Activated CD4-positive, CD25-positive, alpha-beta regulatory T cell (primary cell): Measurements from ENCODE around the gene PLXNA4.
"Not testable (repeated sequence)": the region's sequence is repeated elsewhere in the genome, so short reads cannot be mapped to it uniquely, and the experiment has no call there.

ENCODE experiments used
- DNase-seq, 4 experiments: peaks; one replicate each; lab custom pipeline; 2025; lab: John Stamatoyannopoulos, UW

Gene PLXNA4

DNA sequence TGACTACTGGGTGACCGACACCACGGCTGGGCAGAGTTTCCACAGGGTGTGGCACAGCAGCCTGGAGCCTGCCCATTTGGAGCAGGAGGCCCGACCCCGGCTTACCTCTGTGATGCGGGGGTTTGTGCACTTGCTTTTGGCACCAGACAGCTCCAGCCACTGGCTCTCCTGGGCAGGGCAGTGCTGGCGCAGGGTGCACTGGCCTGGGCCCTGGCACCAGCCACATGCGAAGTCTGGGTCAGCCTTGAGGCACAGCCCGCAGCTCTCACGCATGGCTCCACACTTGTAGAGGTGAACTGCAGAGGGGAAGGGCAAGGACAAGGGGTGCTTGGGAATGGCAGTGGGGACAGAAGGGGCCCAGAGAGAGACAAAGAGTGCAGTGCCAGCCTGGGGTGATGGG lies 373.7 kb downstream of the PLXNA4 start:
- DNase-seq, result no peak

DNA sequence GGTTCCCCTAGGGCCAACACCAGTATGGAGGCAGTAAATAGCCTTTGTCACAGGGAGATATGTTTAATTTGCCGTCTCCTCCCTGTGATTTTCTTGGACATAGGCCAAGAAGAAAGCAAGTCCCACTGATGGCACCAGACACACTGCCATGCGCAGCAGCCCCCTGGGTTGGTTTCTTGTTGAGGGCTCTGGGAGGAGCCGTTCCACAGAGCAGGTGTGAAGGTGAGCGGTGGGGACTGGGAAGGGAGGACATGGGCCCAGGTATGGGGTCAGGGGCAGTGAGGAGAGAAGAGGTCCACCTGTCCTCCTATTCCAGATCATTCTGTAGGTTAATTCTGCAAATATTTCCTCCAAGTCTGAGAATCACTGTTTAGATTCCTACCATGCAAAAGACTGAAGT lies 376.1 kb downstream of the PLXNA4 start:
- DNase-seq, result no peak

DNA sequence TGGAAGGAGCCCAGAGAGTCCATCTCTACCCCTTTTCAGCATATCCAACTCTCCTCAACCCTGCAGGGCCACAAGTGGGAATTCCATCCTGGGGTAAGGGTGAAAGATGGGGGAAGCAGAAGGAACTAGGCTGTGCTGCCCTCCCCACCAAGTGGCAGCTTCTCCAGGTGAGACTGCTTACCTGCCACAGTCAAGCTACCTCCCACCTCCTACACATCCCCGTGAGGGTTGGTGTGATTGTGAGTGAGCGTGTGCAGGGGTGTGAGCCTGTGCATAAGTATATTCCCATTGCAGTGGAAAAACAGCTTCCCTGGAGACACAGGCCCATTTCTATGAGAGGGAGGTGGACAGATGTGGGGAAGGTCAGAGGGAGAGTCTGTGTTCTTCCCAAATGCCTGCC lies 376.6 kb downstream of the PLXNA4 start:
- DNase-seq, result no peak

DNA sequence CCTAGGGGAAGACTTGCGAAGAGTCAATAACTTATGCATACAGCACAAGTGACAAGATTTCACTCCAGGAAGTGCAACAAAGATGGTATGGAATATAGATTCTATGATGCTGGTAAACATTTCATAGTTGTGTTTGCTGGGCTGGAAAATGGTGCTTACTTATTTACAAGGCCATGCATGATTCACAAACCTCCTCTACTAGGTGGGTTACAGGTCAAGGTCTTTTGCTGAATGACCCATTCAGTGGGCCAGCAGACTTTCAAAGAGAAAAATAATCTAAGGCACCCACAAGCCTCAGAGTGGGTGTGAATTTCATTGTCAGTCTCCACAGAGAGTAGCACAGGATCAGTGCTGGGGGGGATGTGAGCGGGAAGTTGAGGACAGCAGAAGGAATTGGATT lies 378.5 kb downstream of the PLXNA4 start:
- no peak for DNase-seq

DNA sequence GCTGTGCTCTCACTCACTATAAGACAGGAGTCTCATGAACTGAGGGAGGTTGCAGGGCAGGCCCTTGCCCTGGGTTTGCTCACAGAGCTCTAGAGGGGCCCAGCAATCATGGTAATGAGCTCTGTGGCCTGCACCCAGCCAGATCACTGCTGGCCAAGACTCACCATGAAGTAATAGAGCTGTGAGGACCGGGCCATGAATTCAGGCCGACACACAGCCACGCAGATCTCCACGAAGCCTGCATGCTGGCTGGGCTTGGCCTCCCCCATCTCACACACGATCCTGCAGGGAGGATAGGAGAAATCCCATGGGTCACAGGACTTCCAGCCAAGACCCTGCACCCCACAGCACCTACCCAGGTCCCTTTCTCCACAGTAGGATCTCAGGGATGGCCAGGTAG lies 382.4 kb downstream of the PLXNA4 start:
- DNase-seq, result no peak

DNA sequence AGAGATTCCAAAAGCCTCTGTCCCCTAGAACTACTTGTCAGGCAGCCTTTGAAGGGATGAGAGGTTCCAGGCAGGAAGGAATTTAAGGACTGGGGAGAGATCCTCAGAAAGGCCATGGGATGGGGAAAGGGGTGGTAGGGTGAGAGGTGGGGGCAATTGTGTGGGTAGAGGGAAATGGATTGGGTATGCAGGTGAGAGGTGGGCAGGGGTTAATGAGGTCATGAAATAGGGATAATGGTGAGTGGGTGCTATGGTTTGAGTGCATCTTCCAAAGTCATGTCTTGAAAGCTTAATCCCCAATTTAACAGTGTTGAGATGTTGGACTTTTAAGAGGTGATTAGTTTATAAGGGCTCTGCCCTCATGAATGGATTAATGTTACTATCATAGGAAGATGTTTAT lies 383.5 kb downstream of the PLXNA4 start:
- no peak for DNase-seq

DNA sequence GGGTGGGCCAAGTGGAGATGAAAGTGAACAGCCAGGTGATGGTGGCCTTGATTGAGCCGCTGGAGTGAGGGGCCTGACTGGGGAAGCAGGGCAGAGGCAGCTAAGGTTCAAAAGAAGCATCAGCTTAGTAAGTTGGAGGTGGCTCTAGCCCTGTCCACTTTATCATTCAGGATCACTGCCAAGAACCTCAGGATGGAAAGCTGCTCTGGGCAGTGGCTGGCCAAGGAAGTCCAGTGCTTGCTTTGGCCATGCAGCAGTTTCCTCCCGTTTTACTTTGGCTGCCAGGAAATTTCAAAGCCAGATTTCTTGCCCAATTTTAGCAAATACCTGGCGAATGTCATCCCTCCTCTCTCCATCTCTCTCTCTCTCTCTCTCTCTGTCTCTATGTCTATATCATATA lies 384.9 kb downstream of the PLXNA4 start:
- no peak for DNase-seq

DNA sequence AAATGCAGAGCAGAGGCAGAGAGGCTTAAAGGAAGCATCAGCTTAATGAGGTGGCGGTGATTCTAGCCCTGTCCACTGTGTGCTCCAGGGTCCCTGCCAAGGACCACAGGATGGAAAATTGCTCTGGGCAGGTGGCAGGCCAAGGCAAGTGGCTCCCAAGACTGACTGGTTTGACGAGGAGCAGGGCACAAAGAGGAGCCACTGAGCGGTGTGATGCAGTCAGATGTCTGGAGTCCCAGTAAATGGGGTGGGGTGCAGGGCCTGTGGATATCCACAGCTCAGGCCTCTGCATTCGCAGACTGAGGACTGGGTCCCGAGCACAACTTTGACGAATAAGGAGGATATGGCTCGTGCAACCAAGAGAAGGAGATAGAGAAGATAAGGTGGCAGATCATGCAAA lies 385.6 kb downstream of the PLXNA4 start:
- DNase-seq, result no peak

DNA sequence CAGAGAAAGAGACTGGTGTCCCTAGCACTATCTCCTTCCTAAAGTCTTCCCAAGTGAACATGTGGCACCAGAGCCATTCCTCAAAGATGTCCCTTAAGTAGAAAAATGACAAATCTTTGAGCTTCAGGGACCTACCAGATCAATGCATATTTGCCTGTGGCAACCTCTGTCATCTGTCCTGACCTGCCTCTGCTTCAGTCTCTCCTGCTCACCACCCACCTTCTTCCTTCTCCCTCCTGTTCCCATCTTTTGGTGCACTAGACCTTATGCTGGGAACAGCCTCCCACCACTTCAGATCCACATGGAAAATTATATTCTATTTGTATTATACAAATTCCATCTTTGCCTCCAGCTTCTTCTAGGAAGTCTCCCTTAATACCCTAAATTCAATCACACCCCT lies 386.4 kb downstream of the PLXNA4 start:
- DNase-seq, result no peak

DNA sequence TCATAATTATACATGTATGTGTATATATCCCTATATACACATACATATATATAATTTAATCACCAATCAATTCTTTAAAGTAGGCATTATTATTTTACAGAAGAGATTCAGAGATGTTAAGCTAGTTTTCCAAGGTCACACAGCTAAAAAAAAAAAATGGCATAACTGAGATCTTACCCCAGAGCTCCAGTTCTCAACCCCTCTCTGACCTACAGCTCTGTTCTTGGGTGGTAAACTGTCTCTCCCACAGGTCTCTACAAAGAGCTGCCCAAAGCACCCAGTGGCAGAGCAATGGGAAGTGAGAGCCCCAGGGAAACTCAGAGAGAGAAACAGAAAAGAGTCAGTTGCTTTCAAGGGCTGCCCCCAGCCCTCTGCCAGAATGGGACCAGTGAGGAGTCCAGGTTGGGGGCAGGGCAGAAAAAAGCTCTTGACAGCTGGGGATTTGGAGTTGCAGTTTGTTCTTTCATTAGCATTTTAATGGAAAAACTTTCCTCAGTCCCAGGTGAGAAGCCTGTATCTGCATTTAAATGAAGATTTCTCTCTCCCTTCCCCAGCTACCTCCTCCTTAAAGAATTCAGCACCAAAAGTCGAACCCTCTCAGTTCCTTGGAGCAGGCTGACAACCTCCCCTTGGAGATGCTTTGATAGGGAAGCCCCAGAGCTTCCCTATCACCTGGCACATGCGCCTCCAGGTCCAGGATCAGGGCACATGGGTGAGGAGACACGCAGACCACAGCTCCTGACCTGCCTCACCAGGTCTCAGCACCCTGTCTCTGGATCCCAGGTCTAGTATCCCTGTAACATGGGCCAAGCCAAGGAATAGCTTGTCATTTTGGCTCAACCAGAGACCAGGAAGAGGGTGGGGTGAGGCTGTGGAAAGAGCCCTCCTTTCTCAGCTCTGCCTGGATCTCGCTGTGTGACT lies 388.1 kb downstream of the PLXNA4 start:
- DNase-seq, result no peak

DNA sequence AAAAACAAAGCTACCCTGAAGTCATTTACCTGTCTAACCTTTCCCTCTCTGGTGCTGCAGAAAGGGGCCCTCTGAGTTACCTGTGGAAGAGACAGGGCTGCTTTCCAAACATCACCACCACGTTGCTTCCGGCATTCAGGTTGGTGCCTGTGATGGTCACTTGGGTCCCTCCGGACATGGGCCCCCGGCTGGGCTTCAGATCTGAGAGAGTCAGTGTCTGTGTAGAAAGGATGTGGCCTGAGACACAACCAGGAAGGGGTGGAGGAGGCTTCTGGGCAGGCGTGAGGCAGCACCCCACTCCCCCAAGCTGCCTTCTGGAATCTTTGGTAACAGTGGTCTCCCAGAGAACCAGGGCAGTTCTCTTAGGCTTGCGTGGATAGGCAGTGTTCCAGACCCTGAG lies 388.9 kb downstream of the PLXNA4 start:
- DNase-seq, result no peak

DNA sequence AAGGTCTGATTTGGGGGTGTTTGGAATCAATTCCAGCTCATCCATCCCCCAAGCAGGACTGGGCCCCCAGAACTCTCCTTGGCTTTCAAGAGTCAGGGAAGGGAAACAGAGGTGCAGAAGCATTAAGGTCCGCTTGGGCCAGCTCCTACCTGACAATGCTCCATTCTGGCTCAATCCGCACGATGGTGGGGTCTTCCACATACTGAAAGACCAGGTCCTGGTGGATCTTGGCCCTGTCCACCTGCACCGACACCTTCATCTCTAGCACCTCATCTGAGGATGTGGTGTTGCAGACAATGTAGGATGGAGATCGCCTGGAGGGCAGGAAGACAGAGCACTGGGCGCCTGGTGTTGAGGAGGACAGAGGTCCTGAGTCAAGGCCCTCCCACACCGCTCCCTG lies 391.1 kb downstream of the PLXNA4 start:
- no peak for DNase-seq

DNA sequence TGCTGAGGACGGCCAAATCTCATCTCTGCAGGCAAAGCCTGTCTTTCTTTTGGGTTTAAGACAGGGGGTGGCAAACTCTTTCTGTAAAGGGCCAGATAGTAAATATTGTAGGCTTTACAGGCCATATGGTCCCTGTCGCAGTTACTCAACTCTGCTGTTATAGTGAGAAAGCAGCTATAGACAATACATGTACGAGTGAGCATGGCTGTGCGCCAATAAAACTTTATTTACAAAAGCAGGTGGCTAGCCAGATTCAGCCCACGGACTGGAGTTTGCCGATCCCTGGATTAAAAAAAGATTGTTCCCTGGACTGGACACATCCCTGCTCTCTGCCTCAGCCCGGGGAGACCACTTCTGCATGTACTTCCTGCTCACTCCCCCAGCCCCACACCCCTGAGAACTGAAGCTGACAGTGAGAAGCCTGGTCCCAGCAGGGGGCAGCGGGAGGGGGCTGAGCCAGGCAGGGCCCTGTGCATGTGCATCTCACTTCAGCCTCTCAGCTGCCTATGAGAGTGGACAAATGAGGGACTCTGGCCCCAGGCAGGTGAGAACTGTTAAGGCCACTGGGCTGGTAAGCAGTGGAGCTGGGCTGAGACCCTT lies 392.4 kb downstream of the PLXNA4 start:
- no peak for DNase-seq

DNA sequence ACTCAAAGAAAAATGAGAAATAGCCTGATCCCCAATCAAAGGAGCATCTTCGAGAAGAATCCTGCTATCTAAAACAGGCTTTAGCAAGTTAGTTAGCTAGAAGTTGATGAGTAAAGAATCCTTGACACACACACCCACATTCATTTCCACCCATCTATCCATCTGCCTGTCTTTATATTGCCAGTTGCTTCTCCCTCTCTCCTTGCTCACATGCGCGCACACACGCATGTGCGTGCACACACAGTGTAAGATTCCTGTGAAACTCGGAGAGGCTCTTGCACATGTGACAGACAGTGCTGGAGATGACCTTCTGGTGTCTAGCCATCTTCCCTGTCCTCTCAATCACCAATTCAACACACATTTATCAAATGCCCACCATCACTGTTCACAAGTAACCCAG lies 393.3 kb downstream of the PLXNA4 start:
- no peak for DNase-seq

DNA sequence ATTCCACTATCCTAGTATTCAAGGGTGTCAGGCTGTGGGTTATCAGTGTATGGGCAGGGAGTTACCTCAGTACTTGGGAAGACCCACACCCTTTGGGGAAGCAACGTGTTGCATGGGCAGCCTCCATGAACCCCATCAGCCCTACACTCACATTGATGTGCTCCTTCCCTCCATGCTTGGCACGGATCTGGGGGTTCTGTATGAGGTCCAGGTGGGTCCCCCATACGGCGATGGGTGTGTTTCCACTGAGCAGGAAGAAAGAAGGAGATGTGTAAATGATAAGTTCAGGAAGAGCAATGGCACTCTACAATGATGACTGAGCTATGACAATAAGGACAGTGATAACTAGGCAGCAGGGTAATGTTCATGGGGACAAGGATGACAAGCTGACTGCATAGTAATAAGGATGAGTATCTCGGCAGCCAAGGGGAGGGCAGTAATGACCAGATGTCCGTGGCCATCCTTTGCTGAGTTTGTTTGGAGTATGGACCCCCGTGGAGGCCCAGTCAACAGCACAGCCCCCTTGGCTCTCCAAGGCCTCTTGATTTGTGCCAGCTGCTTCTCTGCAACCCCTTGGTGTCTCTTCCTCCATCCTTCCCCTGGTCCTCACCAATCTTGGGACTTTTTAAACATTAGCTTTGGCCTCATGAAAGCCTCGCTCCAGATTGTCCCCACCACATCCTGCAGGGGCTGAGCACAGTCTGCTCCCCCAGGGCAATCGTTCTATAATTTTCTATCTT lies 394.2 kb downstream of the PLXNA4 start:
- no peak for DNase-seq

DNA sequence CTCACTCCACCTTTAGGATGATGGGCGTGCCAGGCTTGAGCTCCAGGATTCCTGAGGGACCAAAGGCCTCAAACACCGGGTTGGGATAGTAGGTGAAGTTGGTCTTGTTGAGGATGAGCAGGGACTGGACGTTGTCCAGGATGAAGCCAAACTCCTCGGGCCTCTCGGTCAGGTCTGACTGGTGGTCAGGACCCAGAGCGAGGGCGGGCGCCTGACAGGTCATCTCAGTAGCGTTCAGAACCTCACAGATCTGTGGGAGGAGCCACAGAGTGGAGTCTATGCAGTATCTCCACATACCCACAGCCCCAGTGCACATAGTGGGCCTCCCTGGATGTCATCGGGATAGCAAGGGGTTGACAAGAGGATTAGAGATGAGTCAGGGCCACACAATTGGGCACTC lies 394.9 kb downstream of the PLXNA4 start:
- no peak for DNase-seq

DNA sequence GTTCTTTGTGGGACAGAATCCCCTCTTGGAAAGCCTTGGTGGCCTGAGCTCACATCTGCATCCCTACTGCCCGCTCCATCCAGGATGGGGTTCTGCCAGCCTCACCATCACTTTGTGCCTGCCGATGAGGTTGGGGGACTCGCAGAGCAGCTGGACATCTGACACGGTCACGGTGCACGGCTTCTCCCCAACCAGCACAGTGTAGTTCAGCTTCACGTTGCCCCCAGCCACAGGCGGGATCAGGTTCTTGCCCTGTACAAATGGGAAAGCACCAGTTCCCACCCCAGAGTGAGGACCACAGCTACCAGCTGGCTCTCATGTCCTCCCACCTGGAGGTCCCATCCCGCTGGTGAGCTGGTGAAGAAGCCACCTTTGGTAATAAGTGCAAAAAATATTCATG lies 395.8 kb downstream of the PLXNA4 start:
- no peak for DNase-seq

DNA sequence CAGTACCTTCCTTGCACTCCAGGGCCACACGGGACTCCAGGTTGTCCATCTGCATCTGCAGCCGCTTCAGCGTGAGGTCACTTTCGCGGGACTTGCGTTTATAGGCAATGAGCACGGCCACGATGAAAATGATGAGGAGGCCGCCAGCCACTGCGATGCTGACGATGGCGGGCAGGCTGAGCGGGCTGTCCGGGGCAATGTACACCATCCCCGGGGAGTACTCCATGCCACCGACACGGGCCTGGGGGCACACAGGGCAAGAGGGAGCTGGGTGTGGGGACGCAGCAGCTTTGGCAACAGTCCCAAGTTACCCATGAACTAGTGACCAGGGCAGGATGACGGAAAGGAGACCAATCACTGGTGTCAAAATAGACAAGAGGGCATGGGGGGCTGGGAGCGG lies 396.6 kb downstream of the PLXNA4 start:
- no peak for DNase-seq

DNA sequence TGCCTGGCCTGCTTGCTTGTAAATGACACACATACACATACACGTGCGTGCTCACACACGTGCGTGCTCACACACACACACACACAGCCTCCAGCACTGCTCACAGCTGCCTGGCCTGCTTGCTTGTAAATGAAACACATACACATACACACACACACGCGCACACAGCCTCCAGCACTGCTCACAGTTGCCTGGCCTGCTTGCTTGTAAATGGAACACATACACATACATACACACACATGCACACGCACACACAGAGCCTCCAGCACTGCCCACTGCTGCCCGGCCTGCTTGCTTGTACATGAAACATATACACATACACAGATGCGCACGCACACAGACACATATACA lies 397.2 kb downstream of the PLXNA4 start:
- DNase-seq, result no peak

DNA sequence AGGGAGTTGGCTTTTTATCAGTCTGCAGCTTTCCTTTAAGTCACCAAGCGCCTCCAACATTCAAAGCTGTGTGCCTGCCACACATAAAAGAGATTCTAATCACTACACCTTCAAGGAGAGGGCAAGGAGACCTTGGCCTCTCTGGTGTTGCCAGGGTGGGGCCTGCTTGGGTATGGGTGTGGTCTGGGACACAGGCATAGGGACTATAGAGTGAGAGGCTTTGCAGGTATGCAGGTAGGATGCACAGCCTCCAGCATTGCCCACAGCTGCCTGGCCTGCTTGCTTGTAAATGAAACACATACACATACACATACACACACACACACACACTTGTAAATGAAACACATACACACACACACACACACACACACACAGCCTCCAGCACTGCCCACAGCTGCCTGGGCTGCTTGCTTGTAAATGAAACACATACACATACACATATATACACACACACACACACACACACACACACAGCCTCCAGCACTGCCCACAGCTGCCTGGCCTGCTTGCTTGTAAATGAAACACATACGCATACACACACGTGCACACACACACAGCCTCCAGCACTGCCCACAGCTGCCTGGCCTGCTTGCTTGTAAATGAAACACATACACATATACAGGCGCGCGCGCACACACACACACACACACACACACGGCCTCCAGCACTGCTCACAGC lies 397.7 kb downstream of the PLXNA4 start:
- not testable (repeated sequence) for DNase-seq

DNA sequence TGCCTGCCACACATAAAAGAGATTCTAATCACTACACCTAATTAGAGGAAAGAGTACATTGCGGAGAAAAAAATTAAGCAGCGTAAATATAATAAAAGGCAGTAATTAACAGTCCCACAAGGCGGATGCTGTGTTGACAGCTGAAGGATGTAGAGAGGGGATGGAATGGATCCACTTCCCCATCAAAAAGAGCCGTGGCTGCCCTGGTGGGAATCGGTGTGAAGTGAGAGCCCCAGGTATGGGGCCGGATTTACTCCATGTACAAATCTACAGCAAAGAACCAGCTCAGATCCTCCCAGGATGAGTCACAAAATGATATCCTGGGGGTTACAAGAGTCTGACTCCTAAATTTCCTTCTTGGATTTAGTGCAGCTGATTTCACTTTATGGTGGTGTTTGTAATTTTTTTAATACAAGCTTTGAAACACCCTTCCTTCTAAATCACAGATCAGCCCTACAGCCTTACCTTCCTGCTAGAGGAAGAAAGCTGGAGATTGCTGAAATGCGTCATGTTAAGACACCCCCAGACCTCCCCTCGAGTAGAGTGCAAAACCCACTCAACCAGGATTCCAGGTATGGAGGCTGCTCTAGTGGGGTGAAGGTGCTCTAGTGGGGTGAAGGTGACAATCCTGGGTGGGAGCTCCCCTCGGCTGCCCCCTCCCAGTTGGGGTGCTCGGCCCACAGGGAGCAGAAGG lies 398.4 kb downstream of the PLXNA4 start:
- DNase-seq, result no peak

DNA sequence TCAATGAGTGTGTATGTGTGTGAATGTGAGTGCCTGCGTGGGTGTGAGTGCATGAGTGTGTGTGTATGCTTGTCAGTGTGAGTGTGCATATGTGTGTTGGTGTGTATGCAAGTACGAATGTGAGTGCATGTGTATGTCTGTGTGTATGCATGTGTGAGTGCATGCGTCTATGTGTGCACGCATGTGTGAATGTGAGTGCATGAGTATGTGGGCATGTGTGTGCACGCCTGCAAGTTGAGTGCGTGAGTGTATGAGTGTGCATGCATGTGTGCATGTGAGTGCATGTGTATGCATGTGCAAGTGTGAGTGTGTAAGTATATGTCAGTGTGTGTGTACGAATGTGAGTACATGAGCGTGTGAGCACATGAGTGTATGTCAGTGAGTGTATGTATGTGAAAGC lies 399.6 kb downstream of the PLXNA4 start:
- no peak for DNase-seq
